Measurements from ENCODE around the gene MDK. TPM values are rescaled to one million over a fixed set of nuclear protein-coding genes. Genes with fewer than 3 reads are reported as not detected.

Gene MDK
- total and polyA plus RNA-seq, 2 donors from 2014 or later: 26.3 to 38.3 TPM

DNA sequence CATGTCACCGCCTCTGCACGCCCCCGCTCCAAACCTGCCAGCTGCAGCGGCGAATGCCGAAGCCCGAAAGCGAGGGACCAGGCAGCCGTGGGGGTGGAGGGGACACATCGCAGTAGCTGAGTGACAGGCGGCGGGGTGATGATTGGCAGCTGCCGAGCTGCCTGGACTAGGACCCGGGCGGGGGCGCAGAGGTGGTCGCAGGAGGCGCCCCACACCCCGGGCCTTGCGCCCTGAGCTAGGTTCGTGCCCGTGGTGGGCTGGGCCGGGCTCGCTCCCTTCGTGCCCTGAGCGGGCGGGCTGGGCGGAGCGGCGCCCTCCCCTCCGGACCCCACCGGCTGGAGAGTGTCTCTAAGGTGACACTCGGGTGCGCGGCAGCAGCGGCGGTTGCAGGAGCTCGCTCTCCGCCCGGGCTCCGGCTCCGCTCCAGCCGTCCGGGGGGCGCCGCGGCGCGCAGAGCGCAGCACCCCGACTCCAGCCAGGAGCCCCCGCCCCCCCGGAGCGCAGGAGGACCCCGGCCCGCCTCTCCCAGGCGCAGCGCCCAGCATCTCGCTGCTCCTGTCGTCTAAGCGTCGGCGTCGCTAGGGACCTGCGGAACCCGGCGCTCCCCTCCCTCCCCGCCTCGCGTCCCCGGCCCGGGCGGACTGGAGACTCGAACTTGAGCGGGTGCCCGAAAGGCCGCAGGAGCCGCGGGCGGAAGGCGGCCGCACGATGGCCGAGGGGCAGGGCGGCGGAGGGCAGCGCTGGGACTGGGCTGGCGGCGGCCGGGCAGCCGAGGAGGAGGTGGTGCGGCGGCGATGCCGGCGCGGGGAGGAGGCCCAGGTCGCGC, 48.7 kb upstream of the MDK start:
- Histone ChIP-seq H3K9me3 (ENCODE audit: control insufficient read depth in 2 of 3, insufficient read depth in 1 of 3, low read length in 3 of 3) (no peaks in the 10 kb centered on the region), H3K9ac (ENCODE audit: low read length in 3 of 3) (no peak overlapping the region), H3K27me3 (ENCODE audit: control insufficient read depth, insufficient read depth, low read length) (no peaks in the 10 kb centered on the region), H3K36me3 (ENCODE audit: control insufficient read depth in 2 of 3, insufficient read depth in 3 of 3, low read length in 3 of 3) (no peaks in the 10 kb centered on the region), H3K4me1 (ENCODE audit: control insufficient read depth in 2 of 3, insufficient read depth in 2 of 3, low read depth in 1 of 3, low read length in 3 of 3) (peaks cover 0 to 18% (median 2%) of the 10 kb centered on the region in 3 donors), H3K4me3 (ENCODE audit: low read length in 3 of 3) (peak overlapping the region in 1 of 3 donors; percentile 46), H3K27ac (ENCODE audit: low read depth in 2 of 2, low read length in 2 of 2) (no peak overlapping the region)
- DNase-seq (peak in 4 of 5 donors; percentile 61 to 75 (median 64)), FAIRE-seq (no peak)
- intact Hi-C loops (cut with DNase I): no loop called here
- TF ChIP-seq, protein P1, sequence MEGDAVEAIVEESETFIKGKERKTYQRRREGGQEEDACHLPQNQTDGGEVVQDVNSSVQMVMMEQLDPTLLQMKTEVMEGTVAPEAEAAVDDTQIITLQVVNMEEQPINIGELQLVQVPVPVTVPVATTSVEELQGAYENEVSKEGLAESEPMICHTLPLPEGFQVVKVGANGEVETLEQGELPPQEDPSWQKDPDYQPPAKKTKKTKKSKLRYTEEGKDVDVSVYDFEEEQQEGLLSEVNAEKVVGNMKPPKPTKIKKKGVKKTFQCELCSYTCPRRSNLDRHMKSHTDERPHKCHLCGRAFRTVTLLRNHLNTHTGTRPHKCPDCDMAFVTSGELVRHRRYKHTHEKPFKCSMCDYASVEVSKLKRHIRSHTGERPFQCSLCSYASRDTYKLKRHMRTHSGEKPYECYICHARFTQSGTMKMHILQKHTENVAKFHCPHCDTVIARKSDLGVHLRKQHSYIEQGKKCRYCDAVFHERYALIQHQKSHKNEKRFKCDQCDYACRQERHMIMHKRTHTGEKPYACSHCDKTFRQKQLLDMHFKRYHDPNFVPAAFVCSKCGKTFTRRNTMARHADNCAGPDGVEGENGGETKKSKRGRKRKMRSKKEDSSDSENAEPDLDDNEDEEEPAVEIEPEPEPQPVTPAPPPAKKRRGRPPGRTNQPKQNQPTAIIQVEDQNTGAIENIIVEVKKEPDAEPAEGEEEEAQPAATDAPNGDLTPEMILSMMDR (IDR thresholded peaks at IDR 0.05; ENCODE audit: borderline replicate concordance, extremely low read depth, insufficient read depth): no peak

DNA sequence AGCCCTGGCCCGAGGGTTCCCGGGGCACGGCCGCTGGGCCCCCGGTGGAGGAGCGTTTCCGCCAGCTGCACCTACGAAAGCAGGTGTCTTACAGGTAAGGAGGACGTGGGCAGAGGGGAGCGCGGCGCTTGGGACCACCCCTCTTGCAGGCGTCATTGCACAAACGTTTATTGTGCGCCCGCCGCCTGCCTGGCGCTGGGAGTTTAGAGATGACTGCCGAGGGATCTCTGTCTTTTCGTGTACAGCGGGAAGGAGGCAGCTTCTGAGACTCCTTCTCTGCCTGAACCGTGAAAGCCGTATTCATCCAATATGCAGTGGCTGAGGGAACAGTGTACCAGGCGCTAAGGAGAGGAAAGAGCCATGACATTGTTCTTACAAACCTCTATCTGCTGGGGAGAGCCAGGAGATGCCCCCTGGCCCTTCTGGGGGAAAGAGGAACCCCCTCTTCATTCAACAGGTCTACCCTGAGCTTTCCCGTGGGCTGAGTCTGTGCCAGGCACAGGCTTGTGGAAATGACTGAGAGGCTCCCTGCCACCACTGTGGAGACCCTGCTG, 48.0 kb upstream of the MDK start:
- DNase-seq (peak in 1 of 5 donors; percentile 68), FAIRE-seq (no peak)
- Histone ChIP-seq H3K4me3 (ENCODE audit: low read length in 3 of 3) (peak overlapping the region in 1 of 3 donors; percentile 46), H3K36me3 (ENCODE audit: control insufficient read depth in 2 of 3, insufficient read depth in 3 of 3, low read length in 3 of 3) (no peaks in the 10 kb centered on the region), H3K9me3 (ENCODE audit: control insufficient read depth in 2 of 3, insufficient read depth in 1 of 3, low read length in 3 of 3) (no peaks in the 10 kb centered on the region), H3K4me1 (ENCODE audit: control insufficient read depth in 2 of 3, insufficient read depth in 2 of 3, low read depth in 1 of 3, low read length in 3 of 3) (peaks cover 0 to 20% (median 2%) of the 10 kb centered on the region in 3 donors), H3K27me3 (ENCODE audit: control insufficient read depth, insufficient read depth, low read length) (no peaks in the 10 kb centered on the region), H3K9ac (ENCODE audit: low read length in 3 of 3) (no peak overlapping the region), H3K27ac (ENCODE audit: low read depth in 2 of 2, low read length in 2 of 2) (no peak overlapping the region)
- TF ChIP-seq, protein P1 (IDR thresholded peaks at IDR 0.05; ENCODE audit: borderline replicate concordance, extremely low read depth, insufficient read depth): no peak
- intact Hi-C loops (cut with DNase I): no loop called here

DNA sequence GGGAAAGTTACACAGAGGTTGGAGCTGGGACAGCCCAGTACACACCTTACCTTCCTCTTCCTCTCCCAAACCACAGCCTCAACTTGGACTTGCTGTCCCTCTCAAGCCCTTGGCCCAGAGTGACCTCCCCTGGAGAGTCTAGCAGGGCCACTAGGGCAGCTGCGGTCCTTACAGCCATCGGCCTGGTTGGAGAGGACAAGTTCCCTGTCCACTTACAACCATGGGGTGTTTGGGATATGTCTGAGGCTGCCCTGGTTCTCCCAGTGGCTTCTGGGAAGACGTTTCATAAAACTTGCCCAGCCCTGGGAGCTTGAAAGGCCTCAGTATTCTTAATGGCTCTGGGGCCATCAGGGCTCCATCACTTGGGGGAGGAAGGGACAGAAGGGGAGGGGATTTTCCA, 47.3 kb upstream of the MDK start:
- Histone ChIP-seq H3K36me3 (ENCODE audit: control insufficient read depth in 2 of 3, insufficient read depth in 3 of 3, low read length in 3 of 3) (no peaks in the 10 kb centered on the region), H3K27ac (ENCODE audit: low read depth in 2 of 2, low read length in 2 of 2) (no peak overlapping the region), H3K9me3 (ENCODE audit: control insufficient read depth in 2 of 3, insufficient read depth in 1 of 3, low read length in 3 of 3) (no peaks in the 10 kb centered on the region), H3K27me3 (ENCODE audit: control insufficient read depth, insufficient read depth, low read length) (no peaks in the 10 kb centered on the region), H3K4me1 (ENCODE audit: control insufficient read depth in 2 of 3, insufficient read depth in 2 of 3, low read depth in 1 of 3, low read length in 3 of 3) (peaks cover 0 to 27% (median 2%) of the 10 kb centered on the region in 3 donors), H3K9ac (ENCODE audit: low read length in 3 of 3) (no peak overlapping the region), H3K4me3 (ENCODE audit: low read length in 3 of 3) (no peak overlapping the region)
- intact Hi-C loops (cut with DNase I): no loop called here
- FAIRE-seq (no peak), DNase-seq (peak in 1 of 5 donors; percentile 48)
- TF ChIP-seq, protein P1 (IDR thresholded peaks at IDR 0.05; ENCODE audit: borderline replicate concordance, extremely low read depth, insufficient read depth): no peak

Measured in kidney (tissue), 14 donors.